NCI-H2029 (cell line): ENCODE measurements around the gene PDGFA.

Source experiments
- DNase-seq: peaks from one replicate; lab custom pipeline; 2025; lab: John Stamatoyannopoulos, UW

Gene PDGFA

GRCh38 chr7:536231-536630, 16.6 kb upstream of the PDGFA start:
- no peak for DNase-seq

GRCh38 chr7:534959-535358, 15.3 kb upstream of the PDGFA start:
- no peak for DNase-seq

- no peak for DNase-seq
These were observed 14.4 kb upstream of the PDGFA start for GRCh38 chr7:534075-534474.

- DNase-seq = no peak
These were observed 13.6 kb upstream of the PDGFA start for GRCh38 chr7:533266-533665.

- DNase-seq = no peak
These were observed 12.9 kb upstream of the PDGFA start for GRCh38 chr7:532379-533143.

GRCh38 chr7:531777-532176, 12.1 kb upstream of the PDGFA start:
- no peak for DNase-seq

- no peak for DNase-seq
These were observed 8.8 kb upstream of the PDGFA start for GRCh38 chr7:528451-528850.

- no peak for DNase-seq
These were observed 8.1 kb upstream of the PDGFA start for GRCh38 chr7:527723-528122.

- no peak for DNase-seq
These were observed 6.9 kb upstream of the PDGFA start for GRCh38 chr7:526460-527034.

GRCh38 chr7:525740-526139, 6.1 kb upstream of the PDGFA start:
- DNase-seq = no peak

- DNase-seq = no peak
These were observed 5.2 kb upstream of the PDGFA start for GRCh38 chr7:524800-525199.

- DNase-seq = no peak
These were observed 4.0 kb upstream of the PDGFA start for GRCh38 chr7:523347-524336.

- no peak for DNase-seq
These were observed 3.3 kb upstream of the PDGFA start for GRCh38 chr7:522951-523314.

GRCh38 chr7:522071-522950, 2.7 kb upstream of the PDGFA start:
- peak; percentile 39 for DNase-seq

- DNase-seq = no peak
These were observed 1.8 kb upstream of the PDGFA start for GRCh38 chr7:521221-522070.

- DNase-seq = no peak
These were observed 986 bp upstream of the PDGFA start for GRCh38 chr7:520503-521161.

- DNase-seq = no peak
These were observed 789 bp downstream of the PDGFA start for GRCh38 chr7:518630-519483.

- DNase-seq = no peak
These were observed 1.6 kb downstream of the PDGFA start for GRCh38 chr7:517774-518629.
